Thymus (tissue), 11 donors: ENCODE measurements around the gene ZNF14. TPM values are rescaled to one million over a fixed set of nuclear protein-coding genes. Genes with fewer than 3 reads are reported as not detected.

Source experiments
- DNase-seq, 9 donors: peaks; one replicate each; pipeline ENCODE4 v3.0.0-alpha.2; 2013; ENCODE audit warnings: low spot score in 9 of 9, low read depth in 6 of 9, missing footprints in 1 of 9
- H3K27ac ChIP-seq, 2 donors: one replicate each; pipeline ENCODE4 v1.5.1; 2013; ENCODE audit warnings: control low read depth in 1 of 2, low read depth in 1 of 2, low read length in 1 of 2, mild to moderate bottlenecking in 1 of 2, moderate library complexity in 1 of 2
- H3K27me3 ChIP-seq, 2 donors: one replicate each; pipeline ENCODE4 v1.5.1; 2013; ENCODE audit warnings: low read length in 1 of 2; ENCODE audit not compliant: control insufficient read depth in 2 of 2, insufficient read depth in 1 of 2
- H3K36me3 ChIP-seq, 2 donors: one replicate each; pipeline ENCODE4 v1.5.1; 2013; ENCODE audit warnings: low read length in 1 of 2, mild to moderate bottlenecking in 1 of 2, moderate library complexity in 1 of 2; ENCODE audit not compliant: control insufficient read depth in 2 of 2, insufficient read depth in 2 of 2
- H3K4me1 ChIP-seq, 2 donors: one replicate each; pipeline ENCODE4 v1.5.1; 2013; ENCODE audit warnings: low read length in 2 of 2; ENCODE audit not compliant: control insufficient read depth in 2 of 2, insufficient read depth in 2 of 2
- H3K4me3 ChIP-seq, 2 donors: one replicate each; pipeline ENCODE4 v1.5.1; 2013; ENCODE audit warnings: low read length in 2 of 2, control low read depth in 1 of 2, mild to moderate bottlenecking in 1 of 2
- H3K9me3 ChIP-seq, 2 donors: one replicate each; pipeline ENCODE4 v1.5.1; 2013; ENCODE audit warnings: low read length in 1 of 2, mild to moderate bottlenecking in 1 of 2; ENCODE audit not compliant: control insufficient read depth in 2 of 2, insufficient read depth in 1 of 2
- WGBS: extraction: QIAGEN DNeasy Blood & Tissue Kit; methylation state at CpG from one replicate; pipeline ENCODE4 v1.1.7; 2013; 5-methylcytosine and 5-hydroxymethylcytosine counted together
- polyA plus RNA-seq: library from polyadenylated mRNA; stranded (reverse); fragments of 200-250 nt; gene quantifications from one replicate; pipeline ENCODE4 v1.2.3, GENCODE V29; 2013
- total RNA-seq: library from RNA; stranded (reverse); fragments of 120-200 nt; gene quantifications from one replicate; pipeline ENCODE4 v1.2.4, GENCODE V29; 2013
- donor health status: healthy.

Gene ZNF14
- total and polyA plus RNA-seq, 2 donors = 5.9 to 9.7 TPM

DNA sequence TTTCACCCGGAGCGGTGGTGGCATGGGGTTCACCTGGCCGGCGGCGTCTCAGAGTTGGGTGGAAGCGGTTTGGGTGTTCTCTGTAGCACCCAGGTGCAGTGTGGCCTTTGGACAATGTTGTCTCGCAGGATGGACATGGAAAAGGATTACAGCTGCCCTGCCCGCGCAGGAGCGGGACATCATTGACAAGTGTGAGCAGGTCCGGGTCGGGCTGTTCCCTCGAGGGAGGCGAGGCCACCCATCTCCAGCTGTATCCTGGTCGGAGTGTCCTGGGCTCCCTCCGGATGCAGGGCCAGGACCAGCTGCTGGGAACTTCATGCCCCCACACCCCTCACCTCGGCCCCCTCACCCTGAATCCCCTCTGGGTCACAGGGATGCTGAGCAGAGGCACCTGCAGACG is 7.8 kb upstream of the ZNF14 start:
- 94% methylated on average over 18 of the region's 18 CpGs for WGBS
- peaks cover 3 to 54% of the 10 kb centered on the region in 2 donors for H3K9me3 ChIP-seq
- no peaks in the 10 kb centered on the region for H3K27me3 ChIP-seq
- H3K27ac ChIP-seq = no peak overlapping the region
- no peak overlapping the region for H3K4me3 ChIP-seq
- no peak for DNase-seq
- no peaks in the 10 kb centered on the region for H3K36me3 ChIP-seq
- no peaks in the 10 kb centered on the region for H3K4me1 ChIP-seq

GRCh38 chr19:19738564-19738963 is 5.7 kb upstream of the ZNF14 start:
- H3K4me3 ChIP-seq = no peak overlapping the region
- H3K9me3 ChIP-seq = peaks cover 3 to 46% of the 10 kb centered on the region in 2 donors
- no peak for DNase-seq
- no peaks in the 10 kb centered on the region for H3K4me1 ChIP-seq
- H3K27ac ChIP-seq = no peak overlapping the region
- no peaks in the 10 kb centered on the region for H3K27me3 ChIP-seq
- H3K36me3 ChIP-seq = no peaks in the 10 kb centered on the region
- 100% methylated on average over 1 of the region's 1 CpG for WGBS

DNA sequence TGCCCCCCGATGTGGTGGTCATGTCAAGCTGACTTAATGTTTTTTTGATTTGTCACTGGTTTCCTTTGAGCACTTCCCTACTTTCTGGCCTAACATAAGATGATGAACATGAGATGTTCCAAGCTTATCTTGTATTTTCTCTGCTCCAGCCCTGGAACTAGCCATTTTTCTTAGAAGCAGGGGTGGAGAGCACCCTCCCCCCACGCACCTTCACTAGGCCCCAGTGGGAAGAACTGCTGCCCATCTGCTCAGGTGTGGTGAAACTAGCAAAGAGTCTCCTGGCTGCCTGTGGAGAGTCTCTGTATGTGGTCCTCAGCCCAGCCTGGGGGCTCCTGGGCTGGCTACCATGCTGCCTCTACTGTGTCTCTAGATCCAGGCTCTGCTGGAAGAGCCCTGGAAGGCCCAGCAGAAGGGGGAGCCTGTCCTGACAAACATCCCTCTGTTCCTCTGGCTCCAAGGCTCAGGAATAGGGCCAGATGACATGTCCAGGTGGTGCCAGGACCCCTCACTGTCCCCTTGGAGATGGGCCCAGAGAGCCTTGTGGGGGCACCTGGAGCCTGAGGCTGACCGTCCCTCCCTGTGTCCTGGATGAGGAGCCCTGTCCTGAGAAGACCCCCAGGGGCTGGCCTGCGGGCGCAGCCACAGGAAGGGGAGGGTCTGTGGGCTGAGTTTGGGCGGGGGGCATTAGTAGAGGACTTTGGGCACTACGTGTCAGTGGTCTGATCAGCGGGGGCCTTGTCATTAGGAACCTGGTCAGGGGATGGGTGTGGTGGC is 4.8 kb upstream of the ZNF14 start:
- Histone ChIP-seq H3K4me3 (no peak overlapping the region), H3K36me3 (no peaks in the 10 kb centered on the region), H3K27me3 (no peaks in the 10 kb centered on the region), H3K9me3 (peaks cover 3 to 38% of the 10 kb centered on the region in 2 donors), H3K4me1 (no peaks in the 10 kb centered on the region), H3K27ac (no peak overlapping the region)
- DNase-seq = no peak
- 94% methylated on average over 8 of the region's 8 CpGs for WGBS

DNA sequence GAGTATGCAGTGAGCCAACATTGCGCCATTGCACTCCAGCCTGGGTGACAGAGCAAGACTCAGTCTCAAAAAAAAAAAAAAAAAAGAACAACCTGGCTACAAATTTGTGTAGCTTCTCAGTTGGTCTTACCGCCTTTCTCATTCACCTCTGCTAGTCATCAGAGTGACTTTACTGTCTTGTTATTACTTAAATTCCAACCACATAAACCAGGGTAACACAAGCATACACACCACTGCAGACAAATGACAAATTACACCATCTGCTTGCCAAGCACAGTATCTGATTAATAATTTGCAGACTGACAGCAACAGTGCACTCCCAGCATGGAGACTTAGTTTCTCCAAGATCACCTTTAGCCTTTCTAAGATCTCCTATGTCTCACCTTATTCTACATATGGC is 11.0 kb downstream of the ZNF14 start:
- WGBS = 99% methylated on average over 2 of the region's 2 CpGs
- Histone ChIP-seq H3K4me1 (no peaks in the 10 kb centered on the region), H3K4me3 (no peak overlapping the region), H3K36me3 (peaks cover 0 to 3% of the 10 kb centered on the region in 2 donors), H3K27ac (no peak overlapping the region), H3K27me3 (no peaks in the 10 kb centered on the region), H3K9me3 (peaks cover 8 to 29% of the 10 kb centered on the region in 2 donors)
- DNase-seq = no peak

DNA sequence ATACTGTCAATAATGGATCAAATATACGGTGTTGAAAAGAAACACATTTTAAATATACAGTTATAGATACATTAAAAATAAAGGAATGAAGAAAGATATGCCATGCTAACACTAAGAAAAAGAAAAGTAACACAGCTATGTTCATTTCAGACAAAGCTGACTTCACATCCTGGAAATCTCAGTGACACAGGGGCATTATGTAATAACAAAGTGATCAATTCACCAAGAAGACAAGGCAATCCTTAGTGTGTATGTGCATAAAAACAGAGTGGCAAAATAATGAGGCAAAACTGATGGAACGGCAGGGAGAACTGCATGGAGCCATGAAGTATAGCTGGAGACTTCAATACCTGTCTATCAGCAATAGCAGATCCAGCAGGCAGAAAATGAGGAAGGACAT is 13.1 kb downstream of the ZNF14 start:
- WGBS = 100% methylated on average over 2 of the region's 2 CpGs
- Histone ChIP-seq H3K27me3 (no peaks in the 10 kb centered on the region), H3K4me3 (no peak overlapping the region), H3K36me3 (peaks cover 0 to 4% of the 10 kb centered on the region in 2 donors), H3K27ac (no peak overlapping the region), H3K4me1 (no peaks in the 10 kb centered on the region), H3K9me3 (peaks cover 10 to 37% of the 10 kb centered on the region in 2 donors)
- DNase-seq = no peak

GRCh38 chr19:19711934-19712828 is 20.7 kb downstream of the ZNF14 start:
- no peaks in the 10 kb centered on the region for H3K4me1 ChIP-seq
- H3K27ac ChIP-seq = no peak overlapping the region
- no peak for DNase-seq
- H3K36me3 ChIP-seq = peaks cover 20 to 46% of the 10 kb centered on the region in 2 donors
- H3K27me3 ChIP-seq = no peaks in the 10 kb centered on the region
- H3K9me3 ChIP-seq = peaks cover 37 to 48% of the 10 kb centered on the region in 2 donors
- 96% methylated on average over 10 of the region's 10 CpGs for WGBS
- no peak overlapping the region for H3K4me3 ChIP-seq

GRCh38 chr19:19711306-19711933 is 21.5 kb downstream of the ZNF14 start:
- no peaks in the 10 kb centered on the region for H3K27me3 ChIP-seq
- DNase-seq = no peak
- H3K4me1 ChIP-seq = no peaks in the 10 kb centered on the region
- H3K4me3 ChIP-seq = no peak overlapping the region
- no peak overlapping the region for H3K27ac ChIP-seq
- 97% methylated on average over 14 of the region's 14 CpGs for WGBS
- H3K9me3 ChIP-seq = peaks cover 33 to 51% of the 10 kb centered on the region in 2 donors
- H3K36me3 ChIP-seq = peaks cover 20 to 42% of the 10 kb centered on the region in 2 donors

DNA sequence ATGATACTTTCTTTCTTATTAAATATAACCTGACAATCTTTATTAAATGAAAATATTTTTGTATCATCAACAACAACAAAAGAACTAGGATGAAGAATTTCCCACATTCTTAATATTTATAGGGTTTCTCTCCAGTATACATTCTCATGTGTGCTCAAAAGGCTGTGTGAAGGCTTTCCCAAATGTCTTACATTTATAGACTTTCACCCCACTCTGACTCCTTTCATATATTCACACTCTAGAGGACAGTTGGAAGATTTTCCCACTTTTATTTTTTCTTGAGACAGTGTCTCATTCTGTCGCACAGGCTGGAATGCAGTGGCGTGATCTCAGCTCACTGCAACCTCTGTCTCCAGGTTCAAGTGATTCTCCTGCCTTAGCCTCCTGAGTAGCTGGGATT is 22.4 kb downstream of the ZNF14 start:
- H3K4me3 ChIP-seq = no peak overlapping the region
- peaks cover 20 to 42% of the 10 kb centered on the region in 2 donors for H3K36me3 ChIP-seq
- H3K9me3 ChIP-seq = peaks cover 32 to 50% of the 10 kb centered on the region in 2 donors
- WGBS = 100% methylated on average over 2 of the region's 2 CpGs
- no peak overlapping the region for H3K27ac ChIP-seq
- no peak for DNase-seq
- no peaks in the 10 kb centered on the region for H3K27me3 ChIP-seq
- H3K4me1 ChIP-seq = no peaks in the 10 kb centered on the region

- Histone ChIP-seq H3K9me3 (peaks cover 9 to 58% of the 10 kb centered on the region in 2 donors), H3K4me1 (no peaks in the 10 kb centered on the region), H3K27ac (no peak overlapping the region), H3K4me3 (no peak overlapping the region), H3K27me3 (no peaks in the 10 kb centered on the region), H3K36me3 (peaks cover 3 to 8% of the 10 kb centered on the region in 2 donors)
- WGBS = 95% methylated on average over 6 of the region's 6 CpGs
- no peak for DNase-seq
Observed at GRCh38 chr19:19704836-19705235, 28.1 kb downstream of the ZNF14 start.
